PC-3 (cell line): ENCODE results near the gene IFNLR1. TPM values are rescaled to one million over a fixed set of nuclear protein-coding genes. Genes with fewer than 3 reads are reported as not detected.

Source experiments
- ATAC-seq: fragments of 200-7000 bp; cut with Tn5 transposase; 2 replicates; pipeline ENCODE4 v1.9.1; 2020; ENCODE audit warnings: mild to moderate bottlenecking, moderate library complexity
- BruUV-seq: library from RNA; stranded (reverse); fragments of 400-500 nt; replicated peaks from 2 replicates; lab custom pipeline; 2021; lab: Mats Ljungman, UMichigan
- CTCF ChIA-PET: fragments of 300-600 bp; sonication (Branson Sonifier 250); formaldehyde crosslinking; loops from one replicate; lab custom pipeline; 2022; ENCODE audit warnings: antibody characterized with exemption; lab: Charles Lee
- POLR2A ChIA-PET: fragments of 300-600 bp; sonication (Branson Sonifier 250); formaldehyde crosslinking; loops from one replicate; lab custom pipeline; 2022; ENCODE audit warnings: antibody characterized with exemption; ENCODE audit not compliant: unreplicated experiment; lab: Charles Lee
- DNase-seq: peaks from one replicate; pipeline ENCODE4 v3.0.0-alpha.2; 2015
- H2AFZ ChIP-seq: fragments of 300-600 bp; sonication (generic); 2 replicates; pipeline ENCODE4 v1.6.0; 2016; ENCODE audit warnings: antibody characterized with exemption, low read length
- H3F3A ChIP-seq: fragments of 300-600 bp; sonication (generic); one replicate; pipeline ENCODE4 v1.6.0; 2017; ENCODE audit warnings: antibody characterized with exemption, low read length, control low read depth, mild to moderate bottlenecking; ENCODE audit not compliant: unreplicated experiment
- H3K27ac ChIP-seq: fragments of 300-600 bp; sonication (generic); 2 replicates; pipeline ENCODE4 v1.5.1; 2016; ENCODE audit warnings: mild to moderate bottlenecking, low read length
- H3K27me3 ChIP-seq: fragments of 300-600 bp; sonication (generic); 2 replicates; pipeline ENCODE4 v1.6.1; 2016; ENCODE audit warnings: low read length, mixed read lengths
- H3K36me3 ChIP-seq: fragments of 300-600 bp; sonication (generic); 2 replicates; pipeline ENCODE4 v1.6.1; 2016; ENCODE audit warnings: low read depth, mixed run types, low read length, mixed read lengths
- H3K4me1 ChIP-seq: fragments of 300-600 bp; sonication (generic); 2 replicates; pipeline ENCODE4 v1.5.1; 2016; ENCODE audit warnings: low read length; ENCODE audit not compliant: insufficient read depth
- H3K4me2 ChIP-seq: fragments of 300-600 bp; sonication (generic); 2 replicates; pipeline ENCODE4 v1.6.0; 2016; ENCODE audit warnings: low read length
- H3K4me3 ChIP-seq: fragments of 300-600 bp; sonication (generic); 2 replicates; pipeline ENCODE4 v1.5.1; 2016; ENCODE audit warnings: mild to moderate bottlenecking, low read length, mixed read lengths
- H3K79me2 ChIP-seq: fragments of 300-600 bp; sonication (generic); 2 replicates; pipeline ENCODE4 v1.6.1; 2017; ENCODE audit warnings: low read length, mixed read lengths
- H3K9ac ChIP-seq: fragments of 300-600 bp; sonication (generic); 2 replicates; pipeline ENCODE4 v1.6.0; 2016; ENCODE audit warnings: mild to moderate bottlenecking, low read length
- H3K9me2 ChIP-seq: fragments of 300-600 bp; sonication (generic); replicated peaks from 2 replicates; pipeline ENCODE4 v1.6.1; 2016; ENCODE audit warnings: mixed run types, low read length, mixed read lengths
- H3K9me3 ChIP-seq: fragments of 300-600 bp; sonication (generic); 2 replicates; pipeline ENCODE4 v1.6.1; 2016; ENCODE audit warnings: low read length, mixed read lengths
- H4K20me1 ChIP-seq: fragments of 300-600 bp; sonication (generic); 2 replicates; pipeline ENCODE4 v1.6.1; 2016; ENCODE audit warnings: low read length, mixed read lengths
- EZH2 ChIP-seq: fragments of 300-600 bp; sonication (generic); IDR thresholded peaks from one replicate; pipeline ENCODE4 v1.6.1; 2017; ENCODE audit warnings: antibody characterized with exemption, mild to moderate bottlenecking, low read length; ENCODE audit not compliant: unreplicated experiment
- EZH2phosphoT487 ChIP-seq: fragments of 300-600 bp; sonication (generic); IDR thresholded peaks from 2 replicates; pipeline ENCODE4 v1.6.1; 2018; ENCODE audit warnings: mild to moderate bottlenecking, antibody characterized with exemption, low read length, borderline replicate concordance
- intact Hi-C: fragments of 100-400 bp; cut with micrococcal nuclease; formaldehyde crosslinking; loops from 2 replicates; pipeline ENCODE4 v1.9.0; 2023
- total RNA-seq: library from RNA; depleted of rRNA; stranded (reverse); fragments of >200 nt; gene quantifications from 2 replicates; pipeline ENCODE4 v1.2.3, GENCODE V29; 2014
- TF ChIP-seq, protein P1 (sequence below): fragments of 300-600 bp; sonication (generic); conservative IDR thresholded peaks from 2 replicates; pipeline ENCODE4 v1.5.1; 2017; ENCODE audit warnings: antibody characterized with exemption, low read depth, mild to moderate bottlenecking, low read length

The IFNLR1 gene
- total RNA-seq, 1 experiment from 2014 or later = 9.5 TPM

DNA sequence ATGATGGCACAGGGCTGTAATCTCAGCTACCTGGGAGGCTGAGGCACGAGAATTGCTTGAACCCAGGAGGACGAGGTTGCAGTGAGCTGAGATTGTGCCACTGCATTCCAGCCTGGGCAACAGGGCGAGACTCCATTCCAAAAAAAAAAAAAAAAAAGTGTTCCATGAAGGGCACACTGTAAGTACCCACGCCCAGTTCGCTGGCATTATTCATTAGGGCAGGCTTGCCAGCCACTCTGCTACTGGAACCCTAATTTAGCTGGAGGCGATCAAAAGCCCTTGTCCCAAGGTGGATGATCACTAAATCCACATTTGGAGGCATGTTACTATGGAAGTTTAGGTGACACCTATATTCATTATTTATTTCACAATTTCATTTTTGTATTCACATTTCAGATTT is 5.0 kb downstream of the IFNLR1 start:
- BruUV-seq = no TSS peak
- intact Hi-C loops = no loop called here
- H2AFZ ChIP-seq = no peak overlapping the region
- no peaks in the 10 kb centered on the region for H3K27me3 ChIP-seq
- H3K4me3 ChIP-seq = no peak overlapping the region
- no peaks in the 10 kb centered on the region for H3F3A ChIP-seq
- no peak overlapping the region for H3K9ac ChIP-seq
- POLR2A ChIA-PET = interaction anchor here (0.6 kb wide), 1 partner anchor 46 kb away, joined by 3 read pairs; no protein-coding TSS in a partner anchor
- H3K9me2 ChIP-seq = no peaks in the 10 kb centered on the region
- TF ChIP-seq EZH2phosphoT487 = no peak
- TF ChIP-seq EZH2 = no peak
- TF ChIP-seq, protein P1, sequence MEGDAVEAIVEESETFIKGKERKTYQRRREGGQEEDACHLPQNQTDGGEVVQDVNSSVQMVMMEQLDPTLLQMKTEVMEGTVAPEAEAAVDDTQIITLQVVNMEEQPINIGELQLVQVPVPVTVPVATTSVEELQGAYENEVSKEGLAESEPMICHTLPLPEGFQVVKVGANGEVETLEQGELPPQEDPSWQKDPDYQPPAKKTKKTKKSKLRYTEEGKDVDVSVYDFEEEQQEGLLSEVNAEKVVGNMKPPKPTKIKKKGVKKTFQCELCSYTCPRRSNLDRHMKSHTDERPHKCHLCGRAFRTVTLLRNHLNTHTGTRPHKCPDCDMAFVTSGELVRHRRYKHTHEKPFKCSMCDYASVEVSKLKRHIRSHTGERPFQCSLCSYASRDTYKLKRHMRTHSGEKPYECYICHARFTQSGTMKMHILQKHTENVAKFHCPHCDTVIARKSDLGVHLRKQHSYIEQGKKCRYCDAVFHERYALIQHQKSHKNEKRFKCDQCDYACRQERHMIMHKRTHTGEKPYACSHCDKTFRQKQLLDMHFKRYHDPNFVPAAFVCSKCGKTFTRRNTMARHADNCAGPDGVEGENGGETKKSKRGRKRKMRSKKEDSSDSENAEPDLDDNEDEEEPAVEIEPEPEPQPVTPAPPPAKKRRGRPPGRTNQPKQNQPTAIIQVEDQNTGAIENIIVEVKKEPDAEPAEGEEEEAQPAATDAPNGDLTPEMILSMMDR = no peak
- no peak for ATAC-seq
- CTCF ChIA-PET = no interaction called here
- peaks cover 17% of the 10 kb centered on the region; the same call in 1 of the 2 replicates for H3K79me2 ChIP-seq
- no peaks in the 10 kb centered on the region for H4K20me1 ChIP-seq
- H3K4me1 ChIP-seq = peaks cover 11% of the 10 kb centered on the region; the same call in 1 of the 2 replicates
- H3K27ac ChIP-seq = no peak overlapping the region
- H3K9me3 ChIP-seq = no peaks in the 10 kb centered on the region
- H3K36me3 ChIP-seq = no peaks in the 10 kb centered on the region
- no peak for DNase-seq
- no peak overlapping the region for H3K4me2 ChIP-seq

DNA sequence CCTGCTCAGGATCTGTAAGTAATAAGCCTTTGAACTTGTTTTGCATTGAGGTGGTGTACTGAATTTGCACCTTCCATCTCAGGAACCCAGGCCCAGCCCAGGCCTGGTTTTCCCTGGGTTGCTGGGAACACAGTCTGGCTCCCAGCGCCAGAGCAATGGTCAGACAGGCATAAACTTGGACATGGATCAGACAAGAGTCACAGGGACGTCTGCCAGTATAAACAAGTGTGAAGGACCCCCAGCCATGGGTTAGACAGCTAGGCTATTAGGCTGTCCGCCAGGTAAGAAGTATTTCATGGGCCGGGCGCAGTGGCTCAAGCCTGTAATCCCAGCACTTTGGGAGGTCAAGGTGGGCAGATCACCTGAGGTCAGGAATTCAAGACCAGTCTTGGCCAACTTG is 5.5 kb downstream of the IFNLR1 start:
- Histone ChIP-seq H4K20me1 (no peaks in the 10 kb centered on the region), H3K27me3 (no peaks in the 10 kb centered on the region), H3K4me3 (no peak overlapping the region), H3K9me3 (no peaks in the 10 kb centered on the region), H3K36me3 (no peaks in the 10 kb centered on the region), H2AFZ (no peak overlapping the region), H3K27ac (no peak overlapping the region), H3K9me2 (no peaks in the 10 kb centered on the region), H3F3A (no peaks in the 10 kb centered on the region), H3K79me2 (peaks cover 14% of the 10 kb centered on the region; the same call in 1 of the 2 replicates), H3K9ac (no peak overlapping the region), H3K4me1 (peaks cover 9% of the 10 kb centered on the region; the same call in 1 of the 2 replicates), H3K4me2 (no peak overlapping the region)
- intact Hi-C loops = no loop called here
- POLR2A ChIA-PET = interaction anchor here (0.6 kb wide), 1 partner anchor 45 kb away, joined by 3 read pairs; no protein-coding TSS in a partner anchor
- DNase-seq (no peak), ATAC-seq (no peak)
- TF ChIP-seq EZH2phosphoT487 (no peak), EZH2 (no peak)
- TF ChIP-seq, protein P1 = no peak
- CTCF ChIA-PET = no interaction called here
- no TSS peak for BruUV-seq

DNA sequence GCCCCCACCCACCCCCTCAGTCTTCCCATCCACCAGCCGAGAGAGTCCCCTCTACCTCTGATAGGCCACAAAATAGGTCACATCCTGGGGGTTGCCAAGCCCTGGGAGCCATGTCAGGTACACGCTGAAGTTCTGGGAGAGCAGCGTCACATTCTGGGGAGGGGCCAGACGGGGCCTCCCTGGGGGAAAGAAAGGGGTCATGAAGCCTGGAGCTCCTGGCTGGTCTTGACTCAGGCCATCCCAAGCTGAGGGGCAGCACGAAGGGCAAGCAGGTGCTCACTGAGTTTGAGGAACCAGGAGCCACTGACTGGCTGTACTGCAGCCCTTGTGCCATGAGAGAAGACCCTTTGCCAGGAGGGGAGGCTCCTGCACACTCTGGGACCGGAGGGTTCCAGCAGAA is 6.4 kb downstream of the IFNLR1 start:
- H3K36me3 ChIP-seq = no peaks in the 10 kb centered on the region
- POLR2A ChIA-PET = no interaction called here
- TF ChIP-seq, protein P1 = no peak
- no peak for TF ChIP-seq EZH2
- no peak for TF ChIP-seq EZH2phosphoT487
- no peak overlapping the region for H3K9ac ChIP-seq
- H4K20me1 ChIP-seq = no peaks in the 10 kb centered on the region
- no peak overlapping the region for H3K4me2 ChIP-seq
- DNase-seq = no peak
- H3K4me3 ChIP-seq = no peak overlapping the region
- CTCF ChIA-PET = no interaction called here
- no peak overlapping the region for H3K27ac ChIP-seq
- H3K4me1 ChIP-seq = no peaks in the 10 kb centered on the region
- intact Hi-C loops = no loop called here
- no peaks in the 10 kb centered on the region for H3K9me2 ChIP-seq
- no peaks in the 10 kb centered on the region for H3F3A ChIP-seq
- no peak overlapping the region for H2AFZ ChIP-seq
- no peaks in the 10 kb centered on the region for H3K27me3 ChIP-seq
- ATAC-seq = no peak
- 0 out of 2 replicates have a peak, but pooled peaks cover 4% of the 10 kb centered on the region for H3K79me2 ChIP-seq
- no TSS peak for BruUV-seq
- H3K9me3 ChIP-seq = no peaks in the 10 kb centered on the region
